OCI-LY7 (cell line): ENCODE measurements around the gene MIS18A. TPM values are rescaled to one million over a fixed set of nuclear protein-coding genes. Genes with fewer than 3 reads are reported as not detected.

Experiments used
- BruUV-seq: library from RNA; stranded (reverse); fragments of 400-500 nt; replicated peaks from 2 replicates; lab custom pipeline; 2021; lab: Mats Ljungman, UMichigan
- CTCF ChIA-PET: fragments of 300-600 bp; sonication (Branson Sonifier 250); formaldehyde crosslinking; loops from one replicate; lab custom pipeline; 2022; ENCODE audit warnings: antibody characterized with exemption; ENCODE audit not compliant: unreplicated experiment; lab: Charles Lee
- POLR2A ChIA-PET: fragments of 300-600 bp; sonication (Branson Sonifier 250); formaldehyde crosslinking; loops from one replicate; lab custom pipeline; 2022; ENCODE audit warnings: antibody characterized with exemption; lab: Charles Lee
- DNase-seq: peaks from one replicate; pipeline ENCODE4 v3.0.0-alpha.2; 2015; ENCODE audit warnings: low spot score
- H2AFZ ChIP-seq: fragments of 200-600 bp; sonication (generic), shearing (Covaris generic); 2 replicates; pipeline ENCODE4 v1.6.1; 2014; ENCODE audit warnings: mild to moderate bottlenecking, antibody characterized with exemption, low read length, moderate library complexity
- H3K27ac ChIP-seq: fragments of 200-600 bp; sonication (generic); 2 replicates; pipeline ENCODE4 v1.5.1; 2014; ENCODE audit warnings: mixed run types, low read depth, mild to moderate bottlenecking, moderate library complexity, low read length, inconsistent platforms; ENCODE audit not compliant: poor library complexity, severe bottlenecking
- H3K36me3 ChIP-seq: fragments of 200-600 bp; sonication (generic); 2 replicates; pipeline ENCODE4 v1.6.1; 2014; ENCODE audit warnings: mild to moderate bottlenecking, antibody characterized with exemption, low read length, moderate library complexity, mixed read lengths; ENCODE audit not compliant: insufficient read depth
- H3K4me1 ChIP-seq: fragments of 200-600 bp; sonication (generic); 2 replicates; pipeline ENCODE4 v1.5.1; 2014; ENCODE audit warnings: mild to moderate bottlenecking, low read length; ENCODE audit not compliant: insufficient read depth, poor library complexity, severe bottlenecking
- H3K4me2 ChIP-seq: fragments of 200-600 bp; sonication (generic); 2 replicates; pipeline ENCODE4 v1.6.1; 2014; ENCODE audit warnings: mild to moderate bottlenecking, low read length
- H3K4me3 ChIP-seq: fragments of 200-600 bp; sonication (generic); 2 replicates; pipeline ENCODE4 v1.5.1; 2014; ENCODE audit warnings: mild to moderate bottlenecking, low read depth, low read length; ENCODE audit not compliant: poor library complexity, severe bottlenecking
- H3K79me2 ChIP-seq: fragments of 200-600 bp; sonication (generic); 2 replicates; pipeline ENCODE4 v1.6.1; 2016; ENCODE audit warnings: low read depth, mild to moderate bottlenecking, low read length, moderate library complexity, mixed read lengths; ENCODE audit not compliant: insufficient read depth
- H3K9me2 ChIP-seq: fragments of 200-600 bp; sonication (generic); 2 replicates; pipeline ENCODE4 v1.6.1; 2016; ENCODE audit warnings: mild to moderate bottlenecking, low read length, mixed read lengths; ENCODE audit not compliant: insufficient read depth
- H3K9me3 ChIP-seq: fragments of 200-600 bp; sonication (generic); 2 replicates; pipeline ENCODE4 v1.6.1; 2014; ENCODE audit warnings: mild to moderate bottlenecking, mixed run types, low read length, mixed read lengths
- H4K20me1 ChIP-seq: fragments of 200-600 bp; sonication (generic); 2 replicates; pipeline ENCODE4 v1.6.1; 2014; ENCODE audit warnings: mild to moderate bottlenecking, antibody characterized with exemption, low read length, moderate library complexity, mixed read lengths; ENCODE audit not compliant: insufficient read depth
- EZH2phosphoT487 ChIP-seq: fragments of 200-600 bp; sonication (generic); IDR thresholded peaks from 2 replicates; pipeline ENCODE4 v1.6.1; 2018; ENCODE audit warnings: low read depth, borderline replicate concordance, mild to moderate bottlenecking, mixed run types, antibody characterized with exemption, low read length, moderate library complexity, mixed read lengths
- intact Hi-C: fragments of 100-400 bp; cut with micrococcal nuclease; formaldehyde crosslinking; loops from one replicate; pipeline ENCODE4 v1.10.0; 2022; ENCODE audit not compliant: unreplicated experiment
- total RNA-seq, 2 experiments: library from RNA; depleted of rRNA in 1 of 2; stranded (reverse); fragments of >200 nt in 1 of 2; shearing (Covaris generic) in 1 of 2; gene quantifications; 2 replicates each; pipeline ENCODE4 v1.2.3, GENCODE V29; 2014 to 2022
- TF ChIP-seq, protein P1 (sequence below): fragments of 200-600 bp; sonication (generic); conservative IDR thresholded peaks from 2 replicates; pipeline ENCODE4 v1.5.1; 2014; ENCODE audit warnings: mild to moderate bottlenecking, antibody characterized with exemption, low read length, moderate library complexity, mixed read lengths

Gene MIS18A
- total RNA-seq, 2 experiments from 2014 or later = 25.2 to 53.0 TPM

DNA sequence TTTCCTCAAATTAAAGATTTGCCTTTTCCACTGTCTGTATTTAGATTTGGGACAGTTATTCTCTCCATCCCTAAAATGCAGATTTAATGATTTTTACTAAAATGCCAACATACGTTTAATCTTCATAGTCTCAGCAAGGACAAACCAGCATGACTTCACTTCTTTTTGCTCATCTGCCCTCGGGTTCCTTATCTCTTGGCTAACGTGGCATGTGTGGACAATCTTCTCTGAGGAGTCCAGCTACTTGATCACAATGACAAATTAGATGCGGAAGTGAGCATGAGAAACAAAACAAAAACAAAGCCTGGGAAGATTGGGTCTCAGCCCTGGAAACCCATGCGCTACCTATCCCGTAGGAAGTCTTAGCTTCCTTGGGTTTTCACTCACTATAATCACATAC lies 20.8 kb upstream of the MIS18A start:
- Histone ChIP-seq H3K4me3 (no peak overlapping the region), H3K4me1 (no peaks in the 10 kb centered on the region), H3K4me2 (no peak overlapping the region), H3K79me2 (no peaks in the 10 kb centered on the region), H3K9me2 (no peaks in the 10 kb centered on the region), H4K20me1 (no peaks in the 10 kb centered on the region), H3K36me3 (peaks cover 20% of the 10 kb centered on the region; the same call in 1 of the 2 replicates), H2AFZ (no peak overlapping the region), H3K27ac (no peak overlapping the region), H3K9me3 (no peaks in the 10 kb centered on the region)
- ChIA-PET CTCF (no interaction called here), POLR2A (interaction anchor here (0.7 kb wide), 1 partner anchor 9 kb away, joined by 6 read pairs; no protein-coding TSS in a partner anchor)
- BruUV-seq = no TSS peak
- intact Hi-C loops = no loop called here
- no peak for TF ChIP-seq EZH2phosphoT487
- TF ChIP-seq, protein P1, sequence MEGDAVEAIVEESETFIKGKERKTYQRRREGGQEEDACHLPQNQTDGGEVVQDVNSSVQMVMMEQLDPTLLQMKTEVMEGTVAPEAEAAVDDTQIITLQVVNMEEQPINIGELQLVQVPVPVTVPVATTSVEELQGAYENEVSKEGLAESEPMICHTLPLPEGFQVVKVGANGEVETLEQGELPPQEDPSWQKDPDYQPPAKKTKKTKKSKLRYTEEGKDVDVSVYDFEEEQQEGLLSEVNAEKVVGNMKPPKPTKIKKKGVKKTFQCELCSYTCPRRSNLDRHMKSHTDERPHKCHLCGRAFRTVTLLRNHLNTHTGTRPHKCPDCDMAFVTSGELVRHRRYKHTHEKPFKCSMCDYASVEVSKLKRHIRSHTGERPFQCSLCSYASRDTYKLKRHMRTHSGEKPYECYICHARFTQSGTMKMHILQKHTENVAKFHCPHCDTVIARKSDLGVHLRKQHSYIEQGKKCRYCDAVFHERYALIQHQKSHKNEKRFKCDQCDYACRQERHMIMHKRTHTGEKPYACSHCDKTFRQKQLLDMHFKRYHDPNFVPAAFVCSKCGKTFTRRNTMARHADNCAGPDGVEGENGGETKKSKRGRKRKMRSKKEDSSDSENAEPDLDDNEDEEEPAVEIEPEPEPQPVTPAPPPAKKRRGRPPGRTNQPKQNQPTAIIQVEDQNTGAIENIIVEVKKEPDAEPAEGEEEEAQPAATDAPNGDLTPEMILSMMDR = no peak
- DNase-seq = no peak

DNA sequence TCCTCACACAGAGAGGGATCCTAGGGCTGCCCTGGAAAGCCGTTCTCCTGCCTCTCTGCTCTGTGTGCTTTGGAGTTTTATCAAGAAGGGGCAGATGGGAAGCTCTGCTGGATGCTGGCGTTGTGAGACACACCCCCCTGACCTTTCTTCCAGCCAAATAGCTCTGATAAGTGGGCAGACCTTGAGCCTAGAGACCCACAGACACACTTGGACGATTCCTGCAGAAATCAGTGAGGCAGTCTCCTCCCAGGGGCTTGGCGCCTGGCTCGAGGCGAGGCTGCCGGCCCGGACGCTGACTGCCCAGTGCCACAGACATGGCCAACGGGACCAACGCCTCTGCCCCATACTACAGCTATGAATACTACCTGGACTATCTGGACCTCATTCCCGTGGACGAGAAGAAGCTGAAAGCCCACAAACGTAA lies 19.8 kb upstream of the MIS18A start, which contains the start of gene MRAP:
Gene MRAP (plus strand): TSS at position 198 of the 424 bp plus-strand sequence. CDS start 117 bp downstream, at position 315.
- ChIA-PET CTCF (interaction anchor here (0.6 kb wide), 1 partner anchor 11 kb away, joined by 4 read pairs; no protein-coding TSS in a partner anchor), POLR2A (no interaction called here)
- Histone ChIP-seq H3K27ac (no peak within 1 kb of the TSS), H3K4me1 (no peaks in the 10 kb centered on the region), H3K9me2 (no peaks in the 10 kb centered on the region), H2AFZ (no peak within 1 kb of the TSS), H3K4me3 (no peak within 1 kb of the TSS), H3K36me3 (peaks cover 20% of the 10 kb centered on the region; the same call in 1 of the 2 replicates), H3K4me2 (no peak within 1 kb of the TSS), H4K20me1 (no peaks in the 10 kb centered on the region), H3K79me2 (no peaks in the 10 kb centered on the region), H3K9me3 (no peaks in the 10 kb centered on the region)
- intact Hi-C loops = no loop called here
- TF ChIP-seq, protein P1 = no peak
- no peak for DNase-seq
- BruUV-seq = no TSS peak

DNA sequence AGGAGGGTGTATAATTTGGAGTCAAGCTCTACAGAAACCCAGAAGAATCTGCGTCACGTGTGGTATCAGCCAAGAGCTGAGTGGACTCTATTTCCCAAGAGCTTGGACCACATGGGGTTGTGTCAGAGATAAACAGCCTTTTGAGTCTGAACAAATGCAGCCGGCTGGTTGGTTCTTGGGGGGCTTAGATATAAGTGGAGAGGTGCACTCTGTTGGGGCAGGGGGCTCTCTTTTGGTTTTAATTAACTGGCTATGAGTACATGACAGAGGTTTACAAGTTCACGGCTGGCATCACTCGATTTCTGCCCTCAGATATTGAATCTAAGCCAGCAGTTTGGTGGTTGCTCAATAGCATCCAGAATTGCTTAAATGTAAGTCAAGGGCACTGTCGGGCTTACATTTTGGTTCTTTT lies 19.3 kb upstream of the MIS18A start:
- ChIA-PET POLR2A (interaction anchor here (0.5 kb wide), 1 partner anchor 121 kb away, joined by 6 read pairs; no protein-coding TSS in a partner anchor), CTCF (no interaction called here)
- Histone ChIP-seq H3K9me3 (no peaks in the 10 kb centered on the region), H3K4me1 (no peaks in the 10 kb centered on the region), H3K36me3 (peaks cover 20% of the 10 kb centered on the region; the same call in 1 of the 2 replicates), H3K79me2 (no peaks in the 10 kb centered on the region), H3K27ac (no peak overlapping the region), H3K4me2 (no peak overlapping the region), H3K9me2 (no peaks in the 10 kb centered on the region), H4K20me1 (no peaks in the 10 kb centered on the region), H3K4me3 (no peak overlapping the region), H2AFZ (no peak overlapping the region)
- DNase-seq = no peak
- no peak for TF ChIP-seq EZH2phosphoT487
- TF ChIP-seq, protein P1 = no peak
- BruUV-seq = no TSS peak
- intact Hi-C loops = no loop called here
